ENCODE measurements around the gene P2RX3.

Gene P2RX3

GRCh38 chr11:57374966-57375365 lies 36.8 kb downstream of the P2RX3 start:
- no peak overlapping the region for H3K4me3 ChIP-seq (ENCODE audit: control insufficient read depth, low read depth, low read length)
- no peak for DNase-seq (ENCODE audit: low read depth)
- no peak for TF ChIP-seq CTCF (IDR thresholded peaks at IDR 0.05; ENCODE audit: control insufficient read depth, insufficient read depth, low read depth, low read length, missing control alignments)

- no peak for DNase-seq (ENCODE audit: low read depth)
- no peak for TF ChIP-seq CTCF (IDR thresholded peaks at IDR 0.05; ENCODE audit: control insufficient read depth, insufficient read depth, low read depth, low read length, missing control alignments)
- H3K4me3 ChIP-seq (ENCODE audit: control insufficient read depth, low read depth, low read length) = no peak overlapping the region
Measured at GRCh38 chr11:57375490-57375889, 37.3 kb downstream of the P2RX3 start.

- TF ChIP-seq CTCF (IDR thresholded peaks at IDR 0.05; ENCODE audit: control insufficient read depth, insufficient read depth, low read depth, low read length, missing control alignments) = no peak
- DNase-seq (ENCODE audit: low read depth) = no peak
- H3K4me3 ChIP-seq (ENCODE audit: control insufficient read depth, low read depth, low read length) = no peak overlapping the region
Measured at GRCh38 chr11:57376095-57377090, 38.2 kb downstream of the P2RX3 start.

- no peak for DNase-seq (ENCODE audit: low read depth)
- no peak overlapping the region for H3K4me3 ChIP-seq (ENCODE audit: control insufficient read depth, low read depth, low read length)
- TF ChIP-seq CTCF (IDR thresholded peaks at IDR 0.05; ENCODE audit: control insufficient read depth, insufficient read depth, low read depth, low read length, missing control alignments) = no peak
Measured at GRCh38 chr11:57377107-57377506, 39.0 kb downstream of the P2RX3 start.

GRCh38 chr11:57378186-57378585 lies 40.0 kb downstream of the P2RX3 start:
- no peak overlapping the region for H3K4me3 ChIP-seq (ENCODE audit: control insufficient read depth, low read depth, low read length)
- no peak for TF ChIP-seq CTCF (IDR thresholded peaks at IDR 0.05; ENCODE audit: control insufficient read depth, insufficient read depth, low read depth, low read length, missing control alignments)
- no peak for DNase-seq (ENCODE audit: low read depth)

- DNase-seq (ENCODE audit: low read depth) = no peak
- TF ChIP-seq CTCF (IDR thresholded peaks at IDR 0.05; ENCODE audit: control insufficient read depth, insufficient read depth, low read depth, low read length, missing control alignments) = no peak
- no peak overlapping the region for H3K4me3 ChIP-seq (ENCODE audit: control insufficient read depth, low read depth, low read length)
Measured at GRCh38 chr11:57379732-57380131, 41.6 kb downstream of the P2RX3 start.

All from AG09309 (cell line).